MM.1S (cell line): ENCODE data around the gene FAM219A.

Experiments
- DNase-seq: peaks from one replicate; pipeline ENCODE4 v3.0.0-alpha.2; 2015
- H2AFZ ChIP-seq: fragments of 300-600 bp; sonication (generic); 2 replicates; pipeline ENCODE4 v1.6.0; 2016; ENCODE audit warnings: antibody characterized with exemption, low read length
- H3F3A ChIP-seq: fragments of 300-600 bp; sonication (generic); 2 replicates; pipeline ENCODE4 v1.6.1; 2016; ENCODE audit warnings: mild to moderate bottlenecking, antibody characterized with exemption, low read length, moderate library complexity, mixed read lengths; ENCODE audit not compliant: insufficient read depth
- H3K27ac ChIP-seq: fragments of 300-600 bp; sonication (generic); 2 replicates; pipeline ENCODE4 v1.5.1; 2016; ENCODE audit warnings: mild to moderate bottlenecking, low read length
- H3K27me3 ChIP-seq: fragments of 300-600 bp; sonication (generic); replicated peaks from 2 replicates; pipeline ENCODE4 v1.6.0; 2016; ENCODE audit warnings: low read length; ENCODE audit not compliant: insufficient read depth
- H3K36me3 ChIP-seq: fragments of 300-600 bp; sonication (generic); replicated peaks from 2 replicates; pipeline ENCODE4 v1.6.1; 2016; ENCODE audit warnings: mild to moderate bottlenecking, low read length, mixed read lengths; ENCODE audit not compliant: insufficient read depth
- H3K4me1 ChIP-seq: fragments of 300-600 bp; sonication (generic); 2 replicates; pipeline ENCODE4 v1.6.1; 2016; ENCODE audit warnings: low read length, mixed read lengths
- H3K4me2 ChIP-seq: fragments of 300-600 bp; sonication (generic); 2 replicates; pipeline ENCODE4 v1.6.0; 2016; ENCODE audit warnings: low read depth, low read length
- H3K4me3 ChIP-seq: fragments of 300-600 bp; sonication (generic); 2 replicates; pipeline ENCODE4 v1.5.1; 2016; ENCODE audit warnings: low read length, mixed read lengths
- H3K79me2 ChIP-seq: fragments of 300-600 bp; sonication (generic); 2 replicates; pipeline ENCODE4 v1.6.1; 2016; ENCODE audit warnings: mixed run types, low read length, mixed read lengths
- H3K9ac ChIP-seq: fragments of 300-600 bp; sonication (generic); 2 replicates; pipeline ENCODE4 v1.6.1; 2016; ENCODE audit warnings: low read length, mixed read lengths
- H3K9me2 ChIP-seq: fragments of 300-600 bp; sonication (generic); replicated peaks from 2 replicates; pipeline ENCODE4 v1.6.1; 2016; ENCODE audit warnings: mild to moderate bottlenecking, low read length, mixed read lengths; ENCODE audit not compliant: insufficient read depth
- H3K9me3 ChIP-seq: fragments of 300-600 bp; sonication (generic); replicated peaks from 2 replicates; pipeline ENCODE4 v1.6.1; 2016; ENCODE audit warnings: mild to moderate bottlenecking, low read length, mixed read lengths; ENCODE audit not compliant: insufficient read depth
- H4K20me1 ChIP-seq: fragments of 300-600 bp; sonication (generic); 2 replicates; pipeline ENCODE4 v1.6.1; 2016; ENCODE audit warnings: mild to moderate bottlenecking, low read length, moderate library complexity, mixed read lengths; ENCODE audit not compliant: insufficient read depth
- EZH2 ChIP-seq: fragments of 300-600 bp; sonication (generic); optimal IDR thresholded peaks from 2 replicates; pipeline ENCODE3; 2017; ENCODE audit warnings: low read depth, mild to moderate bottlenecking, antibody characterized with exemption, low read length, mixed read lengths
- EZH2phosphoT487 ChIP-seq: fragments of 300-600 bp; sonication (generic); IDR thresholded peaks from 2 replicates; pipeline ENCODE4 v1.6.1; 2018; ENCODE audit warnings: antibody characterized with exemption, low read length
- TF ChIP-seq, protein P1 (sequence below): fragments of 300-600 bp; sonication (generic); IDR thresholded peaks from 2 replicates; pipeline ENCODE4 v1.5.1; 2016; ENCODE audit warnings: antibody characterized with exemption, low read length, mixed read lengths

Gene FAM219A

DNA sequence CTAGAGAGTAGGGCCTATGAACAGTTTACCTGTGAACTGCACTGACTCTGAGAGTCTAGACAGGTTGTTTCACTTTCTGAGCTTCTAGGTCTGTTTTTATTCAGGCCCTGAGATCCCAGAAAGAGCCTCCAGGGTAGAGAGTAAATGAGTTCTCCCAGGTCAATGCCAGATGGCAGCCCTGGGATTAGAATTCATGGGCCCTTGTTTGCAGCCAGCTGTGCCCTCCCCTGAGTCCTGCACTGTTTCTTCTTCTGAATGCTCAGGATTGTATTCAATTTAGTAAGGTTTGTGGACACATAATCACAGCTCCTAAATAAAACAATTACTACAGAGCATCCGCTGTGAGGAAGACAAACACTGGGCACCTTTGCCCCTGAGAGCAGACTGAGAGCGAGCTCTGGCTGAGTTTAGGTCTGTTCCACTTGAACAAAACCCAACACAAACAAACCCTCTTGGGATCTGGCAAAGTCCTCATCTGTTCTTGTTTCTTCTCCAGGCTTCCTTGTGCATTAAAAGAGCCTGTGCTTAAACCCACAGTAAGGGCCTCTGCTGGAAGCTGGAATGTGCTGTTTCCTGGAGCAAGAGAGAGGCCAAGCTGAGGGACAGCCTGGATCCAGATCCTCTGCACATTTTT, 29.9 kb downstream of the FAM219A start:
- Histone ChIP-seq H2AFZ (no peak overlapping the region), H3K4me3 (no peak overlapping the region), H3K9me3 (no peaks in the 10 kb centered on the region), H3K4me1 (no peaks in the 10 kb centered on the region), H3K4me2 (no peak overlapping the region), H3K79me2 (no peaks in the 10 kb centered on the region), H4K20me1 (no peaks in the 10 kb centered on the region), H3K9me2 (no peaks in the 10 kb centered on the region), H3K36me3 (no peaks in the 10 kb centered on the region), H3K9ac (no peak overlapping the region), H3K27me3 (no peaks in the 10 kb centered on the region), H3K27ac (no peak overlapping the region), H3F3A (no peaks in the 10 kb centered on the region)
- TF ChIP-seq, protein P1, sequence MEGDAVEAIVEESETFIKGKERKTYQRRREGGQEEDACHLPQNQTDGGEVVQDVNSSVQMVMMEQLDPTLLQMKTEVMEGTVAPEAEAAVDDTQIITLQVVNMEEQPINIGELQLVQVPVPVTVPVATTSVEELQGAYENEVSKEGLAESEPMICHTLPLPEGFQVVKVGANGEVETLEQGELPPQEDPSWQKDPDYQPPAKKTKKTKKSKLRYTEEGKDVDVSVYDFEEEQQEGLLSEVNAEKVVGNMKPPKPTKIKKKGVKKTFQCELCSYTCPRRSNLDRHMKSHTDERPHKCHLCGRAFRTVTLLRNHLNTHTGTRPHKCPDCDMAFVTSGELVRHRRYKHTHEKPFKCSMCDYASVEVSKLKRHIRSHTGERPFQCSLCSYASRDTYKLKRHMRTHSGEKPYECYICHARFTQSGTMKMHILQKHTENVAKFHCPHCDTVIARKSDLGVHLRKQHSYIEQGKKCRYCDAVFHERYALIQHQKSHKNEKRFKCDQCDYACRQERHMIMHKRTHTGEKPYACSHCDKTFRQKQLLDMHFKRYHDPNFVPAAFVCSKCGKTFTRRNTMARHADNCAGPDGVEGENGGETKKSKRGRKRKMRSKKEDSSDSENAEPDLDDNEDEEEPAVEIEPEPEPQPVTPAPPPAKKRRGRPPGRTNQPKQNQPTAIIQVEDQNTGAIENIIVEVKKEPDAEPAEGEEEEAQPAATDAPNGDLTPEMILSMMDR, result no peak
- TF ChIP-seq EZH2phosphoT487 (no peak), EZH2 (no peak)
- no peak for DNase-seq

DNA sequence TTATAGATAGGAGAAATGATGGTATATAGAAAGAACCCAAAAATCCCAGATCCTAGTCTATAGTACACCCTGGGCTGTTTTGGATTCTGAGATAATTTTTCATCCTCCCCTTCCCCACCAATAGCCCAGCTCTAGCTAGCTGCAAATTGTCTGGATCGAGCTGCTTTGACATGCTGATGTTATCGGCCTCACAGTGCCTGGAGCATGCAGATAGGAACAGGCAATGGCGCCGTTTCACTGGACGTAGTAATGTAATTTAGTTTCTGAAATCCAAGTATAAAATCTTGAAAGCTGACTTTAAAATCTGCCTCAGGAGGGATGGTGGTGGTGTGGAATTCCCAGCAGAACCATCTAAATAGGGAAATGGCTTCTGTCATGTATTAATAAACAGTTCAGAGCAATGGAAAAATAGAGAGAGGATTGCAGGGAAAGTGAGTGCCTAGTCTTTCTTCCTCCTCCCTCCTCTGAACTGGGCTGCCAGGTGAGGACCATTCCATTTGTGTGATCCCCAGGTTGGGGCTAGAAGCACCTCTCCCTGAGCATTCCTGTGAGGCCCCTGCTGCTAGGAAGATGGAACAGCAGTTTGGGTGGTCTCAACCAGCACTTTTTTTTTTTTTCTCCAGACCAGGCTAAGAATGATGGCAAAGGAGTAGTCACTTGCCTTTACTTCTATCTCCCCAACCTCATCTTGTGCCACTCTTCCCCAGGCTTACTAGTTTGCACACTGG, 31.9 kb downstream of the FAM219A start:
- no peak overlapping the region for H3K4me2 ChIP-seq
- no peak for DNase-seq
- no peak overlapping the region for H3K4me3 ChIP-seq
- no peak overlapping the region for H3K27ac ChIP-seq
- H4K20me1 ChIP-seq, result 0 out of 2 replicates have a peak, but pooled peaks cover 2% of the 10 kb centered on the region
- H3F3A ChIP-seq, result no peaks in the 10 kb centered on the region
- TF ChIP-seq, protein P1, result no peak
- no peak for TF ChIP-seq EZH2phosphoT487
- TF ChIP-seq EZH2, result no peak
- H3K9me3 ChIP-seq, result no peaks in the 10 kb centered on the region
- no peaks in the 10 kb centered on the region for H3K9me2 ChIP-seq
- no peaks in the 10 kb centered on the region for H3K36me3 ChIP-seq
- no peak overlapping the region for H3K9ac ChIP-seq
- no peaks in the 10 kb centered on the region for H3K27me3 ChIP-seq
- H3K4me1 ChIP-seq, result no peaks in the 10 kb centered on the region
- H2AFZ ChIP-seq, result no peak overlapping the region
- H3K79me2 ChIP-seq, result no peaks in the 10 kb centered on the region

DNA sequence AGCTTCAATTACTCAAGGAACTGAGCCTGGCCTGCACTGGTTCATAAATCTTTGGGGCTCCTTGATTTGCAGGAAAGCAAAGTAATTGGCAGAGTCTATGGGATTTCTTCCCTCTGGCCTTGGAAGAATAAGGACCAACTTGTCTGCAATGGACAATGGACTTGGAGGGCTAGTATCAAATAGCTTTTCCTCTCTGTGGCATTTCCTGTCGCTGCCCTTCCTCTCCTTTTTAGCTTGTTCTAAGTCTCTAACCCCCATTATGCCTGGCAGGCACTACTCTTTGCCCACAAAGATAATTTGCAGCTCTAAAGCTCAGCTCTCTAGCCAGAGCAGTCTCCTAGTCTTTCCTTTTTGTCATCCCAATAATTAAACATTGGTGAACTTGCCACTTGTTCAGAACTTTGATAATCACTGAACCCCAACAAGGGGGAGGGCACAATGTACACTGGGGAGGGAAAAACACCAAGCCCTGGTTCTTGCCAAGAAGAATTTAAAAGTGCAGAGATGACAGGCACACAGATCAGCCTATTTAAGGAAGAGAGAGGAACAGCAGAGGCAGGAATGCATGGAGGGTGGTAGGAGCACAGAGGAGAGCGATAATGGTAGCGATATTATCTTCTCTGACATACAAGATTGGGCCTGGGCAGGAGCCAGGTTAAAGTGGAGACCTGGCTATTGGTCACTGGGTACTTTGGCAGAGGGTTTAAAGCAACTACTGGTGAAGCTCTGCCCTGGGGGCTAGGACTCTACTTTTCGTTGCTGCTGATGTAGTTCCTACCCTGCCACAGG, 38.5 kb downstream of the FAM219A start:
- Histone ChIP-seq H3K27ac (no peak overlapping the region), H3K9ac (no peak overlapping the region), H3F3A (no peaks in the 10 kb centered on the region), H3K79me2 (no peaks in the 10 kb centered on the region), H3K36me3 (no peaks in the 10 kb centered on the region), H3K4me1 (no peaks in the 10 kb centered on the region), H3K4me2 (no peak overlapping the region), H4K20me1 (0 out of 2 replicates have a peak, but pooled peaks cover 2% of the 10 kb centered on the region), H3K9me3 (no peaks in the 10 kb centered on the region), H3K4me3 (no peak overlapping the region), H2AFZ (no peak overlapping the region), H3K9me2 (no peaks in the 10 kb centered on the region), H3K27me3 (no peaks in the 10 kb centered on the region)
- TF ChIP-seq, protein P1, result no peak
- TF ChIP-seq EZH2 (no peak), EZH2phosphoT487 (no peak)
- DNase-seq, result no peak
